ENCODE measurements around the gene GRHL1. TPM values are rescaled to one million over a fixed set of nuclear protein-coding genes. Genes with fewer than 3 reads are reported as not detected.
"Not testable (repeated sequence)": the region's sequence is repeated elsewhere in the genome, so short reads cannot be mapped to it uniquely, and the experiment has no call there.

GRHL1 gene
- total RNA-seq, 1 experiment from 2014 or later, result 0.96 TPM

GRCh38 chr2:9914384-9915065 lies 37.0 kb upstream of the GRHL1 start:
- Mint-ChIP-seq H3K4me3 (ENCODE audit: unreplicated experiment) (no peak overlapping the region), H3K9me3 (ENCODE audit: unreplicated experiment) (no peaks in the 10 kb centered on the region), H3K27ac (ENCODE audit: low read depth, unreplicated experiment) (peak overlapping the region; percentile 64), H3K27me3 (ENCODE audit: insufficient read depth, unreplicated experiment) (no peaks in the 10 kb centered on the region), H3K36me3 (ENCODE audit: insufficient read depth, unreplicated experiment) (peaks cover 33% of the 10 kb centered on the region), H3K4me1 (ENCODE audit: insufficient read depth, unreplicated experiment) (peaks cover 10% of the 10 kb centered on the region)
- ChIA-PET CTCF (interaction anchor here (0.6 to 4.7 kb wide), 33 partner anchors 8 to 708 kb away, joined by 3 to 63 read pairs (median 4); partner anchors contain the start of genes ASAP2 and TAF1B), POLR2A (interaction anchor here (0.6 to 3.9 kb wide), 18 partner anchors 11 to 333 kb away, joined by 3 to 36 read pairs (median 4); partner anchors contain the start of gene TAF1B)
- intact Hi-C loops (cut with micrococcal nuclease), result loop anchor here (1.0 kb wide), 5 partner anchors 67 to 134 kb away; partner anchors contain the start of gene TAF1B
- TF ChIP-seq, protein P1, sequence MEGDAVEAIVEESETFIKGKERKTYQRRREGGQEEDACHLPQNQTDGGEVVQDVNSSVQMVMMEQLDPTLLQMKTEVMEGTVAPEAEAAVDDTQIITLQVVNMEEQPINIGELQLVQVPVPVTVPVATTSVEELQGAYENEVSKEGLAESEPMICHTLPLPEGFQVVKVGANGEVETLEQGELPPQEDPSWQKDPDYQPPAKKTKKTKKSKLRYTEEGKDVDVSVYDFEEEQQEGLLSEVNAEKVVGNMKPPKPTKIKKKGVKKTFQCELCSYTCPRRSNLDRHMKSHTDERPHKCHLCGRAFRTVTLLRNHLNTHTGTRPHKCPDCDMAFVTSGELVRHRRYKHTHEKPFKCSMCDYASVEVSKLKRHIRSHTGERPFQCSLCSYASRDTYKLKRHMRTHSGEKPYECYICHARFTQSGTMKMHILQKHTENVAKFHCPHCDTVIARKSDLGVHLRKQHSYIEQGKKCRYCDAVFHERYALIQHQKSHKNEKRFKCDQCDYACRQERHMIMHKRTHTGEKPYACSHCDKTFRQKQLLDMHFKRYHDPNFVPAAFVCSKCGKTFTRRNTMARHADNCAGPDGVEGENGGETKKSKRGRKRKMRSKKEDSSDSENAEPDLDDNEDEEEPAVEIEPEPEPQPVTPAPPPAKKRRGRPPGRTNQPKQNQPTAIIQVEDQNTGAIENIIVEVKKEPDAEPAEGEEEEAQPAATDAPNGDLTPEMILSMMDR (IDR thresholded peaks at IDR 0.05; ENCODE audit: unreplicated experiment), result peak; percentile 65
- no TSS peak for BruUV-seq (replicated peaks)
- peak; percentile 92 for DNase-seq (ENCODE audit: unreplicated experiment)

DNA sequence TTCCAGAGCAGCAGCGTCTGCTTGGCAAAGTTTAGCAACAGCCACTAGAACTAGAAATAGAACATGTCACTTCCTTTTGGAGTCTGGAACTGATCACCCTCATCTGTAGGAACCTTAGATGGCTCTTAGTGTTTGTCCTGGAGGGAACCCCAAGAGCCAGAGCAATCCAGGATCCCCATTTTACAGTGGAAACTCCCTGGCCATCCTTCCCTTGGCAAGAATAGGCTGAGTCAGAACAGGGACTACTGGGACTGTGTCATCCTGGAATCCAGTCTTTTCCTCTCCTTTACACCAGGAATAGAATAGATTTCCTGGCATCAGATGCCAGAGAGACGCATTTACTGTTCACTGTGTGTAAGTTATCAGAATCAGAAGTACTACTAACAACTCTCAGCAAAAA lies 33.2 kb upstream of the GRHL1 start:
- H3K36me3 Mint-ChIP-seq (ENCODE audit: insufficient read depth, unreplicated experiment), result peaks cover 48% of the 10 kb centered on the region
- no peak overlapping the region for H3K4me3 Mint-ChIP-seq (ENCODE audit: unreplicated experiment)
- intact Hi-C loops (cut with micrococcal nuclease), result no loop called here

GRCh38 chr2:9919512-9919911 lies 32.0 kb upstream of the GRHL1 start:
- TF ChIP-seq, protein P1 (IDR thresholded peaks at IDR 0.05; ENCODE audit: unreplicated experiment), result no peak
- Mint-ChIP-seq H3K4me1 (ENCODE audit: insufficient read depth, unreplicated experiment) (peaks cover 2% of the 10 kb centered on the region), H3K27me3 (ENCODE audit: insufficient read depth, unreplicated experiment) (no peaks in the 10 kb centered on the region), H3K9me3 (ENCODE audit: unreplicated experiment) (no peaks in the 10 kb centered on the region), H3K27ac (ENCODE audit: low read depth, unreplicated experiment) (no peak overlapping the region), H3K36me3 (ENCODE audit: insufficient read depth, unreplicated experiment) (peaks cover 53% of the 10 kb centered on the region), H3K4me3 (ENCODE audit: unreplicated experiment) (no peak overlapping the region)
- no peak for DNase-seq (ENCODE audit: unreplicated experiment)
- intact Hi-C loops (cut with micrococcal nuclease), result no loop called here
- ChIA-PET CTCF (interaction anchor here (1.0 to 1.5 kb wide), 2 partner anchors 104 to 120 kb away, joined by 3 to 6 read pairs; no protein-coding TSS in a partner anchor), POLR2A (no interaction called here)
- no TSS peak for BruUV-seq (replicated peaks)

More for the DNA sequence above, 33.2 kb upstream of the GRHL1 start:
- H3K9me3 Mint-ChIP-seq (ENCODE audit: unreplicated experiment), result no peaks in the 10 kb centered on the region
- BruUV-seq (replicated peaks), result no TSS peak
- peaks cover 8% of the 10 kb centered on the region for H3K4me1 Mint-ChIP-seq (ENCODE audit: insufficient read depth, unreplicated experiment)
- H3K27me3 Mint-ChIP-seq (ENCODE audit: insufficient read depth, unreplicated experiment), result no peaks in the 10 kb centered on the region
- ChIA-PET POLR2A (no interaction called here), CTCF (interaction anchor here (1.1 to 1.5 kb wide), 3 partner anchors 66 to 119 kb away, joined by 3 to 6 read pairs (median 4); no protein-coding TSS in a partner anchor)
- H3K27ac Mint-ChIP-seq (ENCODE audit: low read depth, unreplicated experiment), result no peak overlapping the region
- TF ChIP-seq, protein P1 (IDR thresholded peaks at IDR 0.05; ENCODE audit: unreplicated experiment), result no peak
- DNase-seq (ENCODE audit: unreplicated experiment), result no peak

DNA sequence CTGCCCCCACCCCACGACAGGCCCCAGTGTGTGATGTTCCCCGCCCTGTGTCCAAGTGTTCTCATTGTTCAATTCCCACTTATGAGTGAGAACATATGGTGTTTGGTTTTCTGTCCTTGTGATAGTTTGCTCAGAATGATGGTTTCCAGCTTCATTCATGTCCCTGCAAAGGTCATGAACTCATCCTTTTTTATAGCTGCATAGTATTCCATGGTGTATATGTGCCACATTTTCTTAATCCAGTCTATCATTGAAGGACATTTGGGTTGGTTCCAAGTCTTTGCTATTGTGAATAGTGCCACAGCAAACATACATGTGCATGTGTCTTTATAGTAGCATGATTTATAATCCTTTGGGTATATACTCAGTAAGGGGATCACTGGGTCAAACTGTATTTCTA lies 24.5 kb upstream of the GRHL1 start:
- POLR2A ChIA-PET; H3K9me3 Mint-ChIP-seq (ENCODE audit: unreplicated experiment); BruUV-seq (replicated peaks); H3K4me1 Mint-ChIP-seq (ENCODE audit: insufficient read depth, unreplicated experiment); DNase-seq (ENCODE audit: unreplicated experiment); H3K4me3 Mint-ChIP-seq (ENCODE audit: unreplicated experiment); CTCF ChIA-PET; intact Hi-C loops (cut with micrococcal nuclease); H3K27me3 Mint-ChIP-seq (ENCODE audit: insufficient read depth, unreplicated experiment); H3K27ac Mint-ChIP-seq (ENCODE audit: low read depth, unreplicated experiment): not testable (repeated sequence)
- peaks cover 48% of the 10 kb centered on the region for H3K36me3 Mint-ChIP-seq (ENCODE audit: insufficient read depth, unreplicated experiment)
